IPS DF 19.7 (cell line): Measurements from ENCODE around the gene IFI44L.

Source experiments
- DNase-seq: peaks from one replicate; pipeline ENCODE4 v3.0.0-alpha.2; 2013; ENCODE audit warnings: low read depth, low spot score

The IFI44L gene

DNA sequence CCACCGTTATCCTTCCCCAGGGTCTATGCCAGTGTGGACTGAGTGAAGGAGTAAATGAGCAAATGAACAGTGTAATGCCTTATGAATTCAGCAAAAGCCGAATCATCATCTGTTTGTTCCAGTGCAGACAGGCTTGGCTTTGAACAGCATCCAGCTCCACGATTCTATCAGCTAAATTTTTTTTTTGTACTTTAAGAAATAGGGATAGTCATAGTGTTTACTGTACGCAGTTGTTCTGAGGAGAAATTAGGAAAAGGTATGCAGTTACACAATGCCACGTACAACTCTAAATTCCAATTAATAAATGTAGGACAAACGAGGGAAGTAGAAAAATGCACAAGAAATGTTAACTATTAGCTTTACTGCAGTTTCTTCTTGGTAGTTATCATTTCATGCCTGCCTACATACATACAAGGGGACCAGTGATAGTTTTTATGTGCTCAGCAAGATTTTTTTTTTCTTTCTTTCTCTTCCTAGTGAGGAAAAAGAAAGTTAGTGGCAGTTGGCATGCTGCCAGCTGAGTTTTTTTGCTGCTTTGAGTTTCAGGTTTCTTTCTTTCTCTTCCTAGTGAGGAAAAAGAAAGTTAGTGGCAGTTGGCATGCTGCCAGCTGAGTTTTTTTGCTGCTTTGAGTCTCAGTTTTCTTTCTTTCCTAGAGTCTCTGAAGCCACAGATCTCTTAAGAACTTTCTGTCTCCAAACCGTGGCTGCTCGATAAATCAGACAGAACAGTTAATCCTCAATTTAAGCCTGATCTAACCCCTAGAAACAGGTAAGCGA lies at the start of gene IFI44L:
Gene IFI44L, plus strand, starts transcription at position 646 of the 777 bp plus-strand sequence. CDS start 7,468 bp downstream, outside the sequence.
- no peak for DNase-seq

DNA sequence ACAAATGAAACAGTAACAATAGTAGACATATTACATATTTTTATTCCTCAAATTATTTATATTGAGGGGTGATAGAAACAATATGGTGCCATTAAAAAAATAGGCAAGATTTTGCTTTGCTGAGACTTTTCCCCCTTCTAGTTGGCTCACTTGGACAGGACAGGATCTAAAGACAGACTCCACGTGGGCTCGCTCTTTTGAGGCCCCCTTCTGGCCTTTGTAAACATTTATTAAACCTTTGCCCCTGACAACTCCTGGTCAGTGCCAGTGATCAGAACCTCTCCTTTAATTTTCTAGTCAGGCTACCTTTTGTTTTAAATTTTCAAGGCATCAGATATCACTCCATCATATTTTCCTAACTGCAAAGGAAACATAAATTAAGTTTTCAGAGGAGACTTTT lies 49.7 kb upstream of the IFI44L start:
- no peak for DNase-seq

DNA sequence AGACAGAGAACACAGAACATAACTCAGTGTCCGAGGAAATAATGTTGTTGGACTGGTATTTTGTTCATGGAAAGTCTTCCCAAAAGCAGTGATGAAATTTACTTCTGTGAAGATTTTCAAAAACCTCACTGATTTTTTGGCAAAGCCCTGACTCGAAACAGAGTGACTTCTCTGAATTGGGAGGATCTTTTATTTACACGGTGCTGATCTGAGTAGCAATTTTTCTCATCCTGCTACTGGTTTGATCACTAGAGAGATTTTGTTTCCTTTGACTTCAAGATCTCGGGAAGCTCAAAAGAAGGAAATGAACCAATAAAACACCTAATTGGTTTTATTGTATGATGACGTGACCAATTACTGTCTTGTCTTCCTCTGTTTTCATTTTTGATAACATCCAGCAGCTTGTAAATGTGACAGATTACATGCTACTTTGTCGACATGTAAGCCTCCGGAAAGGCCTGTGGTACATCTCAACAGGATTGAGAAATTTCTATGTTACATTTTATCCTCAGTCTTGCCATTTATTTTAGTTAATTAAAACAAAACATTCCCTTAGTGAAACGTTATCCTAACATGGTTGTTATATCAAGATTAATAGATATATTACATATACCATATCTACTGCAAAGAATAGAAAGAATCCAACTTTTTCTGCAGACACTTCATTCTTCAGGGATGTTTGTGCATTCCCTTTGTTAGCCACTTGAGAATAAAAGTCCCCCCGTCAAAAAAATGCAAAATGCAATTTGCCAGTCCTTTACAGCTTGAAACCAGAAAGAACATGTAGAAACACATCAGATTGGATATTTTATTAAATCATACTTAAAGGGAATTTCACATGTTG lies 42.8 kb upstream of the IFI44L start:
- no peak for DNase-seq

DNA sequence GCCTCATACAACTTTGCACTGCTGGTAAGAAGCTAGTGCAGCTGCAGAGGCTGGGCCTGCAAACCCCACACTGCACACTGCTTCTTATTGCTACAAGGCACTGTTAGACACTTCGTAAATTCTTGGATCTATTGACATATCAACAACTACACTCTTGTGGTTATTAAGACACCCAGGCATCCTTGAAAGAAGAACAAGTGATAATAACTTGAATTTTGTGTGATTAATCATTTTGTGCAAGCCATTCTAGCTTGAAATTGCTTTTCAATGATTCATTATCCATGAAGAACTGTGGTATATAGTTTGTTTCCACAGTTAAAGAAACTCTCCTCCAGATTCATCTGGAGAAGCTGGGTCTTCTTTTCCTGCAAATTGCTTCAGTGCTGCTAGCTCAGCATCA lies 33.7 kb upstream of the IFI44L start:
- no peak for DNase-seq

DNA sequence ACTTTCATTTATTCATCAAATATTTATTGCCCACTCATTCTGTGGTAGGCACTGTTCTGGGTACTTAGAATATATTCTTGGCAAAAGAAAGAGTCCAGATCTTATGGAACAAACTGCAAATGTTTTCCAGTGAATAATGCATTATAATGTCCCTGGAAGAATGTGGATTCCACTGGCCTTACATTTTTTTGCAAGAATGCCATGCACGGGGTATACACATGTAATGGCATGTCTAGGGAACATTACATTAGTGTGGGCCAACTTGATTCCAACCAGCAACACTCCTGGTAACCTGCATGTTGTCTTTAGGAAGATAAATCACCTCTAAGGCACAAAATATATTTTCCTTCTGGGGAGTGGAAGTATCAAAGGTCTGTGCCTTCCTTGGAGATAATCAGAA lies 33.0 kb upstream of the IFI44L start:
- DNase-seq, result no peak

DNA sequence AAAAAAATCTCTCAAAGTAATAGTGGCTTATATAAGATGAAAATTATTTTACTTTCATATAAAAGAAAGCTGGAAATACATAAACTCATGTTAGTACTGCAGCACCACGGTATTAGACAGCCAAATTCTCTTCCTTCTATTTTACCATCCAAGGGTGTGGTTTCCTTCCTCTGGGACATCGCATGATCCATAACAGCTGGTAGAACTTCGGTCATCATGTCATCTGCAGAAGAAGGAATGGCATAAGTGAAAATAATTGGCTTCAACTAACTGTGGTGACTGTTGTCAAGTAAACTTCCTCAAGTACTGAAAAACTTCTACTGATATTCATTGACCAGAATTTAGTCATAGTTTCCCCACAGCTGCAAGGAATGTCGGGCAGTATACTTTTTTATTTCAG lies 28.3 kb upstream of the IFI44L start:
- DNase-seq, result no peak

DNA sequence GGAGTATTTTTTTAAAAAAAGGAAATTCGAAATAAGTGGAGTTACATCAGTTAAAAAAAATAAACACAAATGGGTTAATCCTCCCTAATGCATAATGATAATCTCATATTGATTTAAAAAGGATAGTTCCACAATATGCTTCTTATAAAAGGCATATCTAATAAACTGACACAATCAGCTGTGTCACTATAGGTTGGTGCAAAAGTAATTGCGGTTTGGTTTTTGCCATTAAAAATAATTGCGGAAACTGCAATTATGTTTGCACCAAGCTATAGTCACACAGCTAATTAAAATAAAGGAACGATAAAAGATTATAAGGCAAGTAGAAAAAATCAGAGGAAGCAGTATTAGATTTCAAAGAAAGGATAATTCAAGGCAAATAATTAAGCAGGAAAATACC lies 21.0 kb upstream of the IFI44L start:
- no peak for DNase-seq

DNA sequence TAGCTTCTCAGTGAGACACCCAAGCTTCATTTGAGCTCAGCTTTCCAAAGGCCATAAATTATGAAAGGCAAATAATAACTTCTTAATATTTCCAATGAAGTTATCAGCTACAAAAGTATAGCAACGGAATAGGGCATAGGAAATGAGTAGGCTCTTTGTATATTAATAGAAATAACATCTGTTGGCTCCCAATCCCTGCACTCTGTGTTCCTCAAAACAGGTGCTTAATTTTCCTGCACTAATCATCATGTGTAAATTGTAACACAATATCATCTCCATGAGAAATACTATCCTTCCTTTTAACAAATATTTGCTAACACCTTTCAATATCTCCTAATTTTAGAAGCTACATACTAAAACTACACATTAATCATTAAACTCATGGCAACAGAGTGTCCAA lies 19.2 kb upstream of the IFI44L start:
- no peak for DNase-seq

DNA sequence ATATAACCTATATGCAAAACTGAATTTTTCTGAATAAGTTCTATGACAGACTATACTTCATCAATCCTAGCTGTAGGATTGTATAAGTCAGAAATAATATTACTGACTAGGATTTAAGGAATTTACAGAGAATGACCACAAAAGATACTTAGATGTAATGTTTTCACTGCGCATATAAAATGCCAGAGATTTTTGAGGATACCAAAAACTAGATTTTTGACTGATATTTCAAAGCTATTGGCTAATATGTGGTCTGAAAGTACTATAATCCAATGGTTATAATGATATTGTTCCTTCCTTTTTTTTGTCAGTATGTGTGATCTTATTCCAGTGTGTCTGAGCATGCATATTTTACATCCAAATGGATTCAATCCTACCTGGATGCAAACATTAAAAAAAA lies 17.0 kb upstream of the IFI44L start:
- DNase-seq, result no peak

DNA sequence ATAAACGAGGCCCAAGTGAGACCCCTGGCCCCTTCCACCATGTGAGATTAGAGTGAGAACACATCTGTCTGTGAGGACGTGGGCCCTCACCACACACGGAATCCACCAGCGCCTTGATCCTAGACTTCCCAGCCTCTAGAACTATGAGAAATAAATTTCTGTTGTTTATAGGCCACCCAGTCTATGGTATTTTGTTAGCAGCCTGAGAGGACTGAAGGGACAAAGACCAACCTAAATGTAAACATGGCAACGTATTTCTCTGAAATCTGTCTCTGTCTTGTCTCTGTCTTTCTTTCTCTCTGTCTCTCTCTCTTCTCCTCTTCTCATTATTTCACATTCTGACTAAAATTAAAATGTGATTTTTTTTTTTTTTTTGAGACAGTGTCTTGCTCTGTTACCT lies 15.6 kb upstream of the IFI44L start:
- no peak for DNase-seq

DNA sequence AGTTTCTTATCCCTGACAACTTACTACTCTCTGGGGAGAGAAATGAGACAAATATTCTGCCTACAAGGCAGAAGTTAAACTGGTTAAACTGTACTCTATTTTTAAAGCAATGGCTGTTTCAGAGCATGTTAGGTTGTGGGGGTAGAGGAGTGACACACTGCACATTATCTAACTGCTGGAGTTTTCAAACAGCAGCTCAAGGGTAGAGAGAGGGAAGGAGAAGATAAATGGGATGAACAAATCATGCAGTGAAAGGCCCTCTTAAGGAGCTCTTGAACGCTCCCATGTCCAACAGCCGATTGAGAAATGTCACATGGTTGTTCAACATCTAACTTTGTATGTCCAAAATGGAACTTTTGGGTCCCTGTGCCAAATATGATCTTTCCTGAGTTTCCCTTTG lies 14.0 kb upstream of the IFI44L start:
- DNase-seq, result no peak

DNA sequence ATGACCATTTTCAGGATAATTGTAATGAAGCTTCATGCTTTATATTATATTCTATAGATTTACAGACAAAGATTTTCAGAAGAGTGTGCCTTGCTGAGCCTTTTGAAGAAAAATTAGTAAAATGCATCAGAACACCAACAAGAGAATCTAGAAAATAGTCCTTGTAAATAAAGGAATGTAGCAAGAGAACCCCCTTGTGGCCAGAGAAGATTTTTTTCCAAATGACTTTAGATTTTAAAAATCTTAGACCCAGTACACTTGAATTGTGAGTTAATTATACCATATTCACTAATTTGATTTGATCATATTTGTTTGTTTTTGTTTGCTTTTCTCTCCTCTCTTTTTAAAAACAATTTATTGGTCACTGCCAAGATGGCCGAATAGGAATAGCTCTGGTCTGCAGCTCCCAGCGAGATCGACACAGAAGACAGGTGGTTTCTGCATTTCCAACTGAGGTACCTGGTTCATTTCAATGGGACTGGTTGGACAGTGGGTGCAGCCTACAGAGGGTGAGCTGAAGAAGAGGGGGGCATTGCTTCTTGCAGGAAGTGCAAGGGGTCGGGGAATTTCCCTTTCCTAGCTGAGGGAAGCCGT lies 12.8 kb upstream of the IFI44L start:
- DNase-seq, result no peak

DNA sequence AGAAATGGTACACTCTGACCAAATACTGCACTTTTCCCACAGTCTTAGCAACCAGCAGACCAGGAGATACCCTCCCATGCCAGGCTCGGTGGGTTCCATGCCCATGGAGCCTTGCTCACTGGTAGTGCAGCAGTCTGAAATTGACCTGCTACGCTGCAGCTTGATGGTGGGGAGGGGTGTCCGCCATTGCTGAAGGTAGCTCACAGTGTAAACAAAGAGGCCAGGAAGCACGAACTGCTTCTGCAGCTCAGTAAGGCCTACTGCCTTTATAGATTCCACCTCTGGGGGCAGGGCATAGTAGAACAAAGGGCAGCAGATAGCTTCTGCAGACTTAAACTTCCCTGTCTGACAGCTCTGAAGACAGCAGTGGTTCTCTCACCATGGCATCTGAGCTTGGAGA lies 12.3 kb upstream of the IFI44L start:
- DNase-seq, result no peak

DNA sequence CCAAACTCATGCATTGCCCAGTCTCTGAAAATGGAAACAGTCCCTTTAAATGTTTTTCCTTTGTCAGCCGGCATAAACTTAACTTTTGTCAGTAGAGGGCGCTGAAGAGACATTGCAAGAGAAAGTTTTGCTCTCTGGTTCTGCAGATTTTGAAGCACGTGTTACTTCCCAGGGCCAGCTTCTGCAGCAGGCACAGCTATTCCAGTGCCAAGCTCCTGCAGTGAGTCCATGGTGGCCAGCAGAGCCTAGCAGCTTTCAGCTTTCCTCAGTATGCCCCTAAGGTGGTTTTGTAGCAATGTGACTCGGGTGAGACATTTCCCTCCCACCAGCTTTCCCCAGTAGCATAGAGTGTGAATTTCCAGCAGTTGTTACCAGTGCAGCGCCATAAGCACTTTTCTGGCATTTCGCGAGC lies 2.6 kb upstream of the IFI44L start:
- peak; percentile 64 for DNase-seq

DNA sequence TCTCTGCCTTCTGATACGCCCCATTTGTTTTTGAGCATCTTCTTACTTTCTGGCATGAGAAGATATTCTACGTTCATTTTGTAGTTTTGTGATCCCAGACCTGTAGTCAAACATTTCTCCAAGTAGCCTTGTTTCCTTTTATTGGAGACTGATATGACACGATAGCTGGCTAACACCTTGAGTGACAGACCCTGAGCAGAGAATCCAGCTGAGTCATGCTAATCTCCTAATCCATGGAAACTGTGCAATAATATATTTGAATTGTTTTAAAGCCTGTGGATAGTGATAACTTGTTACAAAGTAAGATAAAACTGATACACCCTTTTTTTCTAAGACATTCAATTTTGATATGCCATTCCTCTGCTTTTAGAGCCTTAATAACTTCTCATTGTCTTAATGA lies 1.2 kb upstream of the IFI44L start:
- DNase-seq, result no peak

DNA sequence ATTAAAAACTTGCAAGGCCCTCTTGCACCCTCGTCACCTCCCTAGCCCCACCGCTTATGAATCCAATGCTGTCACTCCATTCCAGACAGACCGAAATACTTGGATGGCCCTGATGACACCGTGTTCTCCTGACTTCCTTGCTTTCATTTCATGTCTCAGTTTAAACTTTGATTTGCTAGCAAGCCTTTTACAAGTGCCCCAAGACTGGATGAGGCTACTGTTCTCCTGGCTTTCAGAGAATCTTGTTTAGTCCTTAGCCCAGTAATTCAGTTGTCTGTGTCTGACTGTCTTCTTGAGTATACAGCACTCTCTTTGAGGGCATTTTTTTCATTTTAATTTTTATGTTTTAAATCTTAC lies 824 bp upstream of the IFI44L start:
- no peak for DNase-seq

DNA sequence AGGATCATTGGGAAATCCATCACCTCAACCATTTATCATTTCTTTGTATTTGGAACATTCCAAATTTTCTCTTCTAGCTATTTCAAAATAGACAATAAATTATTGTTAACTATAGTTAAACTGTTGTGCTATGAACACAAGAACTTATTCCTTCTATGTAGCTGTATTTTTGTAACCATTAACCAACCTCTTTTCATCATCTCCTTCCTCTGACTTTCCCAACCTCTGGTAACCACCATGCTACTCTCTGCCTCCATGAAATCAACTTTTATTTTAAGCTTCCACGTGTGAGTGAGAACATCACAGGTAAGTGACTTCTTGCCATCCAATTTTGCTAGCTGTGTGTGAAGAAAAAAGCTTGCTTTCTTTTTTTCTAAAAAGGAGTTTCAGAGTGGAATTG lies 418 bp downstream of the IFI44L start:
- no peak for DNase-seq

DNA sequence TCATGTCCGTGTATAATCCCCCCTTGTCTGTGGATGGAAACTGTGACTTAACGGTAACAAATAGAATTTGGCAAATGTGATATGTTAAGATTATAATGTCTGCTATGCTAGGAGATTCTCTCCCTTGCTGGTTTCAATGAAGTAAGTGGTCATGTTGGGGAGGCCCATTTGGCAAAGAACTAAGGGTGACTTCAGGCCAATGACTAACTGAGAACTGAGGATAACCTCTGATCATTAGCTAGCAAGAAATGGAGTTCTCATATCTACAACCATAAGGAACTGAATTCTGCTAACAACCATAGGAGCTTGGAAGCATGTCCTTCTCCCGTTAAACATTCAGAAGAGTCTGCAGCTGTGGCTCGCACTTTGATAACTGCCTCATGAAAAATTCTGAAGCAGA lies 2.3 kb downstream of the IFI44L start:
- no peak for DNase-seq

DNA sequence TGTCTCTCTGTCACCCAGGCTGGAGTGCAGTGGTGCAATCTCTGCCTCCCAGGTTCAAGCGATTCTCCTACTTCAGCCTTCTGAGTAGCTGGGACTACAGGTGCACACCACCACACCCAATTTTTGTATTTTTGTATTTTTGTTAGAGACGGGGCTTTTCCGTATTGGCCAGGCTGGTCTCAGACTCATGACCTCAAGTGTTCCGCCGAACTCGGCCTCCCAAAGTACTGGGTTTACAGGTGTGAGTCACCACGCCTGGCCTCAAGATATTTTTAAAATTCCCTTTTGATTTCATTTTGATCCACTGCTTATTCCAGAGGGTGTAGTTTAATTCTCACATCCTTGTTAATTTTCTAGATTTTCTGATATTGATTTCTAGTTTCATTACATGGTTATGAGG lies 3.8 kb downstream of the IFI44L start:
- no peak for DNase-seq

DNA sequence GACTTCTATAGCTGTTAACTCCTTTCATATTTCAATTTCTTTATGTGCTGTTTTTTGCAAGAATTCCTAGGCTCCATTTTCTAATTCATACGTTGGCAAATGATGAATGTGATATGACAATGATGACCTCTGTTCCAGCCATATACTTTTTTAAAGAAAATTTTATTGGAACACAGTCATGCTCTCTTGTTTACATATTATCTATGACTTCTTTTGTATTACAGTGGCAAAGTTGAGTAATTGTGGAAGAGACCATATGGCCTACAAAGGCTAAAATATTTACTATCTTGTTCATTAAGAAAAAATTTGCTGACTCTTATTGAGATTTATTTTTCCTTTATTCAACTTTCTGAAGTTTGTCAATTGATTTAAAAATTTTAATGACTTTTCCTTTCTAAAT lies 7.1 kb downstream of the IFI44L start:
- DNase-seq, result no peak

DNA sequence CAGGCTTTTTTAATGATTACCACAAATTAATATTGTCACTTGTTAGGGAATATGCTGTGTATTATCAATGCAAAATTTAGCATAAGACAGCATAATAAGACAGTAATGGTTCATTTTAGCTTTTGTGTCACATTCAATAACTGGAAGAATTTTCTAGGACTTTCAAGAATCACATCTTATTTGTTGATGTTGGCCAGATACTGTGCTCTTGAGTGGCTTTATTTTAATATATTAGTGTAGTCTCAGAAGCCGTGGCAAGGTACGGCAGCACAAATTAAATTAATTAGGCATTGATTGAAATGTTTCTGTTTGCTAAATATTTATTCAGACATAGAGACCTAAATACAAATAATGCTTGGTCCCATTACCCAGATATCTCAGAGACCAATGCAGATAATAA lies 10.4 kb downstream of the IFI44L start:
- DNase-seq, result no peak

DNA sequence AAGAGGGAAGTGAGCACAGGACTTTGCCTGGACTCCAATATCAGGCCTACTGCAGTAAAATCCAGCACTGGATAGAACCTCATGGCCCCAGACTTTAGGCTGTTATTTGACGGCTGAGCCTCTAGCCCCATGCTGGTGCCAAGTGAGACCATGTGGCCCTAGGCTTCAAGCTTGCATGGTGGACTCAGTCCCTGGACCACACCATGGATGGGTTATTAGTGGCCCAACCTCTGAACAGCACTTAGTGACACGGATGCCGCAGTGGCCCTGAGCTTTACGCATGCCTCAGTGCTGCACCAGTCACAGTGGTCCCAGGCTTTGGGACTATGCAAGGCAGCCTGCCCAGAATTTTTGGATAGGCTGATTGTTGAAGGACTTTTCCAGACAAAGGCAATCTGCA lies 13.0 kb downstream of the IFI44L start:
- no peak for DNase-seq

DNA sequence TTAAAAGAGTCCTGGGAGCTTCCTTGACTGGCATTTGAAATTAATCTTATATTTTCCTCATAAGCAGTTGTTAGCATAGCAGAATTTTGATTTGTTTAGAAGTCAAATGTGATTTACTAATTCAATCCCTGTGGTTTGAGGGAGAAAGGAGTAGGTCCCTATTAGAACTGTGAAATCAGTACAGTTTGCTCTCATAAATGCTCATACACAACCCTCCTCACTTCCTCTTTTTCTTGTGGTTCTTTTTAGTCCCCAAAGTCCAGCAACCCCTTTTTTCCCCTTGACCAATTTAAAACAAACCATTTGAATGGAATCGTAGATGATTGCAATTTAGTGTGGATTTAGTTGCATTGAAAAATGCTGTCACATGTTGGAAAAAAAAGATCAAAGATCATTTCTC lies 20.2 kb downstream of the IFI44L start:
- no peak for DNase-seq
